Bronchial epithelial cell (primary cell): ENCODE measurements around the gene CPLX3. TPM values are rescaled to one million over a fixed set of nuclear protein-coding genes. Genes with fewer than 3 reads are reported as not detected.
A peak's percentile ranks its signal among the peaks of the same experiment; 100 is the strongest.

ENCODE experiments used
- DNase-seq: peaks from one replicate; pipeline ENCODE4 v3.0.0-alpha.2; 2010; ENCODE audit warnings: low read depth
- FAIRE-seq: peaks from 2 replicates; lab custom pipeline; 2011; peaks lifted over from hg19 to GRCh38; lab: Jason Lieb, UNC
- H3K27me3 ChIP-seq: 2 replicates; pipeline ENCODE4 v1.5.1; 2011; ENCODE audit warnings: low read length; ENCODE audit not compliant: control insufficient read depth, insufficient read depth
- H3K36me3 ChIP-seq: 2 replicates; pipeline ENCODE4 v1.5.1; 2011; ENCODE audit warnings: low read length; ENCODE audit not compliant: control insufficient read depth, insufficient read depth
- H3K4me3 ChIP-seq: 2 replicates; pipeline ENCODE4 v1.5.1; 2011; ENCODE audit warnings: mild to moderate bottlenecking, low read depth, low read length, control low read depth
- CTCF ChIP-seq: IDR thresholded peaks from 2 replicates; pipeline ENCODE4 v1.5.1; 2011; ENCODE audit warnings: mild to moderate bottlenecking, moderate library complexity, low read length, control low read depth, inconsistent platforms; ENCODE audit not compliant: insufficient read depth, severe bottlenecking
- total RNA-seq: library from RNA; depleted of rRNA; stranded (reverse); fragments of >200 nt; gene quantifications from 2 replicates; pipeline ENCODE4 v1.2.1, GENCODE V29; 2014

Gene CPLX3
- total RNA-seq, 1 donor from 2014 or later: not detected

GRCh38 chr15:74799856-74800558, 26.4 kb upstream of the CPLX3 start:
- Histone ChIP-seq H3K4me3 (no peak overlapping the region), H3K36me3 (peaks cover 34% of the 10 kb centered on the region), H3K27me3 (no peaks in the 10 kb centered on the region)
- peak; percentile 99 for TF ChIP-seq CTCF
- peak; percentile 94 for DNase-seq
- FAIRE-seq: peak; percentile 98

DNA sequence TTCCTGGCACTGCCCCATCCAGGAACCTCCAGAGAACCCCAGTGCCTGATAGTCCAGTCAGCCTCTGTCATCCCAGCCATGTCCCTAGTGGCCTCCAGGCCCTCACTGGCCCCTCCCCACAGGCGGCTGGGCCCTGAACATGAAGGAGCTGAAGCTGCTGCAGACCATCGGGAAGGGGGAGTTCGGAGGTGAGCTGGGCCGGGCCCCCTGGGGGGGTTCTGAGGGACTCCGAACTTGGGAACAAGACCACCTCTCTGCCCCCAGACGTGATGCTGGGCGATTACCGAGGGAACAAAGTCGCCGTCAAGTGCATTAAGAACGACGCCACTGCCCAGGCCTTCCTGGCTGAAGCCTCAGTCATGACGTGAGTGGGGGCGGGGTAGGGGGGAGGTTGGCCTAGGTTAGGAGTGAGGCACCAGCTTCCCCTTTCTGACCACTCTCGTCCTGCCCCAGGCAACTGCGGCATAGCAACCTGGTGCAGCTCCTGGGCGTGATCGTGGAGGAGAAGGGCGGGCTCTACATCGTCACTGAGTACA, 25.8 kb upstream of the CPLX3 start:
- DNase-seq: no peak
- no peak for FAIRE-seq
- no peak for TF ChIP-seq CTCF
- Histone ChIP-seq H3K36me3 (peaks cover 34% of the 10 kb centered on the region), H3K4me3 (no peak overlapping the region), H3K27me3 (no peaks in the 10 kb centered on the region)

- Histone ChIP-seq H3K36me3 (peaks cover 34% of the 10 kb centered on the region), H3K27me3 (no peaks in the 10 kb centered on the region), H3K4me3 (no peak overlapping the region)
- FAIRE-seq: no peak
- DNase-seq: no peak
- no peak for TF ChIP-seq CTCF
Measured at GRCh38 chr15:74801311-74801997, 25.0 kb upstream of the CPLX3 start.

DNA sequence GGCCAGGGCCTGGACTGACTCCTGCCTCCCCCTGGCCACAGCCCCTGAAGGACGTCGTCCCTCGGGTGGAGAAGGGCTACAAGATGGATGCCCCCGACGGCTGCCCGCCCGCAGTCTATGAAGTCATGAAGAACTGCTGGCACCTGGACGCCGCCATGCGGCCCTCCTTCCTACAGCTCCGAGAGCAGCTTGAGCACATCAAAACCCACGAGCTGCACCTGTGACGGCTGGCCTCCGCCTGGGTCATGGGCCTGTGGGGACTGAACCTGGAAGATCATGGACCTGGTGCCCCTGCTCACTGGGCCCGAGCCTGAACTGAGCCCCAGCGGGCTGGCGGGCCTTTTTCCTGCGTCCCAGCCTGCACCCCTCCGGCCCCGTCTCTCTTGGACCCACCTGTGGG, 24.1 kb upstream of the CPLX3 start:
- no peak for TF ChIP-seq CTCF
- no peak overlapping the region for H3K4me3 ChIP-seq
- no peak for FAIRE-seq
- peaks cover 34% of the 10 kb centered on the region for H3K36me3 ChIP-seq
- no peaks in the 10 kb centered on the region for H3K27me3 ChIP-seq
- no peak for DNase-seq

DNA sequence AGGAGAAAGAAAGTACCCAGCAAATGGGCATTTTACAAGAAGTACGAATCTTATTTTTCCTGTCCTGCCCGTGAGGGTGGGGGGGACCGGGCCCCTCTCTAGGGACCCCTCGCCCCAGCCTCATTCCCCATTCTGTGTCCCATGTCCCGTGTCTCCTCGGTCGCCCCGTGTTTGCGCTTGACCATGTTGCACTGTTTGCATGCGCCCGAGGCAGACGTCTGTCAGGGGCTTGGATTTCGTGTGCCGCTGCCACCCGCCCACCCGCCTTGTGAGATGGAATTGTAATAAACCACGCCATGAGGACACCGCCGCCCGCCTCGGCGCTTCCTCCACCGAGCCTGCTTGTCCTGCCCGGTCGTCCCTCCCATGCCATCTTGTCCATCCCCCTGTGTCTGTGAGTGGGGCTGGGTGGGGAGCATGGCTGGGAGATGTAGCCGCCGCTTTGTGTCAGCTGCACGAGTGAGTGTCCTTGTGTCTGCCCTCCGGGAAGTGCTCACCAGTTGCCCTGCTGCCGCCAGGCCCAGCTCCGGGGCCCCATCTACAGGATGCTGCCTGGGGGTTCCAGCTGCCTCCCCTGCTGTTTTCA, 23.5 kb upstream of the CPLX3 start:
- DNase-seq: no peak

More for the DNA sequence above, 23.5 kb upstream of the CPLX3 start:
- Histone ChIP-seq H3K36me3 (peaks cover 34% of the 10 kb centered on the region), H3K27me3 (no peaks in the 10 kb centered on the region), H3K4me3 (no peak overlapping the region)
- no peak for TF ChIP-seq CTCF
- FAIRE-seq: no peak
